Measurements from ENCODE around the gene STEAP1B. TPM values are rescaled to one million over a fixed set of nuclear protein-coding genes. Genes with fewer than 3 reads are reported as not detected.

Gene STEAP1B
- total RNA-seq, 1 donor from 2014 or later: 1.3 TPM

GRCh38 chr7:22447008-22447407 is 53.0 kb downstream of the STEAP1B start:
- Mint-ChIP-seq H3K4me1 (ENCODE audit: low read depth, unreplicated experiment) (peaks cover 5% of the 10 kb centered on the region), H3K27ac (ENCODE audit: unreplicated experiment) (no peak overlapping the region), H3K36me3 (ENCODE audit: low read depth, unreplicated experiment) (peaks cover 2% of the 10 kb centered on the region), H3K27me3 (ENCODE audit: low read depth, unreplicated experiment) (no peaks in the 10 kb centered on the region), H3K9me3 (ENCODE audit: unreplicated experiment) (no peaks in the 10 kb centered on the region), H3K4me3 (ENCODE audit: unreplicated experiment) (no peak overlapping the region)
- no peak for DNase-seq (ENCODE audit: low read depth)
- Histone ChIP-seq H2AFZ (ENCODE audit: low read depth, low read length) (no peak overlapping the region), H3K79me2 (ENCODE audit: insufficient read depth, low read length) (no peaks in the 10 kb centered on the region), H3K27ac (ENCODE audit: low read depth, low read length) (no peak overlapping the region), H3K9me3 (ENCODE audit: insufficient read depth, low read depth, low read length) (no peaks in the 10 kb centered on the region), H3K36me3 (ENCODE audit: insufficient read depth, low read length) (no peaks in the 10 kb centered on the region), H3K4me1 (ENCODE audit: insufficient read depth, low read length) (peaks cover 14% of the 10 kb centered on the region), H3K9ac (ENCODE audit: low read length) (no peak overlapping the region), H3K4me2 (ENCODE audit: low read length) (no peak overlapping the region), H3K27me3 (ENCODE audit: insufficient read depth, low read length) (peaks cover 2% of the 10 kb centered on the region), H4K20me1 (ENCODE audit: insufficient read depth, low read length) (no peaks in the 10 kb centered on the region), H3K4me3 (ENCODE audit: insufficient read depth, low read depth, low read length) (no peak overlapping the region)
- TF ChIP-seq CTCF (IDR thresholded peaks at IDR 0.05; ENCODE audit: insufficient read depth, low read depth, low read length): no peak
- TF ChIP-seq EZH2 (IDR thresholded peaks at IDR 0.05; ENCODE audit: insufficient read depth, low read length): no peak
- FAIRE-seq: no peak

- peaks cover 5% of the 10 kb centered on the region for H3K4me1 Mint-ChIP-seq (ENCODE audit: low read depth, unreplicated experiment)
- peaks cover 2% of the 10 kb centered on the region for H3K36me3 Mint-ChIP-seq (ENCODE audit: low read depth, unreplicated experiment)
- H3K27me3 ChIP-seq (ENCODE audit: insufficient read depth, low read length): peaks cover 2% of the 10 kb centered on the region
- no peaks in the 10 kb centered on the region for H3K9me3 Mint-ChIP-seq (ENCODE audit: unreplicated experiment)
- H3K4me1 ChIP-seq (ENCODE audit: insufficient read depth, low read length): peaks cover 14% of the 10 kb centered on the region
- DNase-seq (ENCODE audit: low read depth) (no peak), FAIRE-seq (no peak)
- no peak overlapping the region for H3K4me3 ChIP-seq (ENCODE audit: insufficient read depth, low read depth, low read length)
- H3K79me2 ChIP-seq (ENCODE audit: insufficient read depth, low read length): no peaks in the 10 kb centered on the region
- H3K9me3 ChIP-seq (ENCODE audit: insufficient read depth, low read depth, low read length): no peaks in the 10 kb centered on the region
- no peak overlapping the region for H3K27ac ChIP-seq (ENCODE audit: low read depth, low read length)
- TF ChIP-seq CTCF (IDR thresholded peaks at IDR 0.05; ENCODE audit: insufficient read depth, low read depth, low read length) (no peak), EZH2 (IDR thresholded peaks at IDR 0.05; ENCODE audit: insufficient read depth, low read length) (no peak)
- no peaks in the 10 kb centered on the region for H4K20me1 ChIP-seq (ENCODE audit: insufficient read depth, low read length)
- no peak overlapping the region for H3K4me2 ChIP-seq (ENCODE audit: low read length)
- no peaks in the 10 kb centered on the region for H3K27me3 Mint-ChIP-seq (ENCODE audit: low read depth, unreplicated experiment)
- no peak overlapping the region for H3K9ac ChIP-seq (ENCODE audit: low read length)
- H2AFZ ChIP-seq (ENCODE audit: low read depth, low read length): no peak overlapping the region
- no peaks in the 10 kb centered on the region for H3K36me3 ChIP-seq (ENCODE audit: insufficient read depth, low read length)
- no peak overlapping the region for H3K4me3 Mint-ChIP-seq (ENCODE audit: unreplicated experiment)
- no peak overlapping the region for H3K27ac Mint-ChIP-seq (ENCODE audit: unreplicated experiment)
Observed at GRCh38 chr7:22445853-22446252, 54.1 kb downstream of the STEAP1B start.

- no peak for DNase-seq (ENCODE audit: low read depth)
- no peak overlapping the region for H3K4me2 ChIP-seq (ENCODE audit: low read length)
- H3K27ac Mint-ChIP-seq (ENCODE audit: unreplicated experiment): no peak overlapping the region
Observed at GRCh38 chr7:22445140-22445743, 54.7 kb downstream of the STEAP1B start.

More at GRCh38 chr7:22445140-22445743, 54.7 kb downstream of the STEAP1B start:
- Histone ChIP-seq H3K9me3 (ENCODE audit: insufficient read depth, low read depth, low read length) (no peaks in the 10 kb centered on the region), H2AFZ (ENCODE audit: low read depth, low read length) (no peak overlapping the region), H3K36me3 (ENCODE audit: insufficient read depth, low read length) (no peaks in the 10 kb centered on the region), H4K20me1 (ENCODE audit: insufficient read depth, low read length) (no peaks in the 10 kb centered on the region), H3K4me1 (ENCODE audit: insufficient read depth, low read length) (peaks cover 14% of the 10 kb centered on the region), H3K9ac (ENCODE audit: low read length) (no peak overlapping the region), H3K79me2 (ENCODE audit: insufficient read depth, low read length) (no peaks in the 10 kb centered on the region), H3K4me3 (ENCODE audit: insufficient read depth, low read depth, low read length) (no peak overlapping the region), H3K27me3 (ENCODE audit: insufficient read depth, low read length) (peaks cover 2% of the 10 kb centered on the region), H3K27ac (ENCODE audit: low read depth, low read length) (no peak overlapping the region)
- no peaks in the 10 kb centered on the region for H3K27me3 Mint-ChIP-seq (ENCODE audit: low read depth, unreplicated experiment)
- FAIRE-seq: no peak
- H3K4me1 Mint-ChIP-seq (ENCODE audit: low read depth, unreplicated experiment): peaks cover 5% of the 10 kb centered on the region
- no peaks in the 10 kb centered on the region for H3K9me3 Mint-ChIP-seq (ENCODE audit: unreplicated experiment)
- peaks cover 2% of the 10 kb centered on the region for H3K36me3 Mint-ChIP-seq (ENCODE audit: low read depth, unreplicated experiment)
- no peak overlapping the region for H3K4me3 Mint-ChIP-seq (ENCODE audit: unreplicated experiment)
- TF ChIP-seq CTCF (IDR thresholded peaks at IDR 0.05; ENCODE audit: insufficient read depth, low read depth, low read length) (no peak), EZH2 (IDR thresholded peaks at IDR 0.05; ENCODE audit: insufficient read depth, low read length) (no peak)

Data from astrocyte (in vitro differentiated cells and primary cell).